Measurements from ENCODE around the gene F11.

Gene F11

DNA sequence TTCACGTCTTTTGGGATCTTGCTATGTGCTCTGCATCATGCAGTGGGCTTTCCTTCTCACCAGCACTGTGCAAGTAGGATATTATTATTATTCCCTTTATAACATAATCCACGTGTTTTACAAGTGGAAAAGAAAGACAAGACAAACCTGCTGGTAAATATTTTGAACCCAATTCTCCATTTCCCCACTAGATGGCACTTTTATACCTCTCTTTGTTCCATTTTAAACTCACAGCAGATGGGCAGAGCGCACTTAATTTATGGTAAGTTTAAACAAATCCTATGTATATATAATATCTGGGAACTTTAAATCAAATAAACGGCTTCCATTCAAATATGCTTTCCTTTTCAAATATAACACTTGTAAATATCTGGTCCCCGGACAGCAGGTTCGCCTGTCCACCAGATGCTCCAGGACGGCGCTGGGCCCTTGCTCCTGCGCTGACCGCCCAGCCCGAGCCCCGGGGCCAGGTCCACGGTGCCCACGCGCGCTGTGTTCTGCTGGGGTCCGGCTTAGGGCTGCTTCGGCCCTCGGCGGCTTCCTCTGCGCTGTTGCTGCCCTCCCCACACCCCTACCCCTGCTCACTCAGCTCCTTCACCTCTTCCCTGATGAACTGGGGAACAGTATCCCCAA is 31.1 kb downstream of the F11 start:
- no peaks in the 10 kb centered on the region for H3K36me3 ChIP-seq (ENCODE audit: low read length)
- no peak overlapping the region for H2AFZ ChIP-seq (ENCODE audit: low read depth, low read length, severe bottlenecking)
- no peak for TF ChIP-seq EZH2phosphoT487 (conservative IDR thresholded peaks at IDR 0.05; ENCODE audit: low read length)
- TF ChIP-seq CTCF (IDR thresholded peaks at IDR 0.05; ENCODE audit: insufficient read depth, low read length, poor library complexity, severe bottlenecking) = peak; percentile 25
- no peak overlapping the region for H3K27ac ChIP-seq (ENCODE audit: low read depth, low read length)
- H3K79me2 ChIP-seq (ENCODE audit: insufficient read depth, low read length) = no peaks in the 10 kb centered on the region
- no peaks in the 10 kb centered on the region for H4K20me1 ChIP-seq (ENCODE audit: low read depth, low read length)
- H3F3A ChIP-seq (ENCODE audit: insufficient read depth) = no peaks in the 10 kb centered on the region
- H3K27me3 ChIP-seq (ENCODE audit: low read length) = no peaks in the 10 kb centered on the region
- no peaks in the 10 kb centered on the region for H3K9me2 ChIP-seq (replicated peaks; ENCODE audit: insufficient read depth, low read length)
- no peak overlapping the region for H3K4me2 ChIP-seq (ENCODE audit: low read depth, low read length, poor library complexity, severe bottlenecking)
- H3K4me3 ChIP-seq (ENCODE audit: insufficient read depth, low read length, poor library complexity, severe bottlenecking) = no peak overlapping the region
- no peak overlapping the region for H3K9ac ChIP-seq (ENCODE audit: low read length)
- no peaks in the 10 kb centered on the region for H3K9me3 ChIP-seq (ENCODE audit: insufficient read depth, low read length)

DNA sequence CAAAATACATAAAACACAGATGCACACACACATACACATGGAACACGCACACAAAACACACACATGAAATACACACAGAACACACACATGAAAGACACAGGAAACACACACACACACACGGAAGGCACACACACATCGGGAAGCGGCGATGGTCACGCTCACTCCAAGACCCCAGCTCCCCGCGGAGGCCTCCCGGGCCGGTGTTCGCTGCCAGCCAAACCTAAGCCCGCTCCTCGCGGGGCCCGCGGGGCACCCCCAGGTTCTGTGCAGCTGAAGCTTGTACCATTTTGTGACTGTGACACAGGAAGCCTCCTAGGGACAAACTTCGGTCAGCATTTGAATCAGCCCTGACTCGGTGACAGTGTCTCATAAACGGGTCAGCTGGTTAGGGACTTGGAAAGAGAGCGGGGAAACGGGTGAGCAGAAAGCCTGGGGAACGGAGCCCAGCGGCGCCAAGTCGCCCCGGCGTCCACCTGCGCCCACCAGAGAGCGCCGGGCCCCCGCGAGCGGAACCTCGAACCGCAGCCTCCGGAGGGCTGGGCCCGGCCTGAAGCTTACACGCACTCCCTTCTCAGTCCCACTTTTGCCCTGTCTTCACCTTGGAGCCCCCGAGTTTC is 32.1 kb downstream of the F11 start:
- Histone ChIP-seq H2AFZ (ENCODE audit: low read depth, low read length, severe bottlenecking) (no peak overlapping the region), H3K27ac (ENCODE audit: low read depth, low read length) (no peak overlapping the region), H3K4me3 (ENCODE audit: insufficient read depth, low read length, poor library complexity, severe bottlenecking) (no peak overlapping the region), H3K79me2 (ENCODE audit: insufficient read depth, low read length) (no peaks in the 10 kb centered on the region), H3K9me3 (ENCODE audit: insufficient read depth, low read length) (no peaks in the 10 kb centered on the region), H4K20me1 (ENCODE audit: low read depth, low read length) (no peaks in the 10 kb centered on the region), H3K36me3 (ENCODE audit: low read length) (no peaks in the 10 kb centered on the region), H3F3A (ENCODE audit: insufficient read depth) (no peaks in the 10 kb centered on the region), H3K9me2 (replicated peaks; ENCODE audit: insufficient read depth, low read length) (no peaks in the 10 kb centered on the region), H3K4me2 (ENCODE audit: low read depth, low read length, poor library complexity, severe bottlenecking) (no peak overlapping the region), H3K9ac (ENCODE audit: low read length) (no peak overlapping the region), H3K27me3 (ENCODE audit: low read length) (no peaks in the 10 kb centered on the region)
- TF ChIP-seq CTCF (IDR thresholded peaks at IDR 0.05; ENCODE audit: insufficient read depth, low read length, poor library complexity, severe bottlenecking) = no peak
- TF ChIP-seq EZH2phosphoT487 (conservative IDR thresholded peaks at IDR 0.05; ENCODE audit: low read length) = no peak

DNA sequence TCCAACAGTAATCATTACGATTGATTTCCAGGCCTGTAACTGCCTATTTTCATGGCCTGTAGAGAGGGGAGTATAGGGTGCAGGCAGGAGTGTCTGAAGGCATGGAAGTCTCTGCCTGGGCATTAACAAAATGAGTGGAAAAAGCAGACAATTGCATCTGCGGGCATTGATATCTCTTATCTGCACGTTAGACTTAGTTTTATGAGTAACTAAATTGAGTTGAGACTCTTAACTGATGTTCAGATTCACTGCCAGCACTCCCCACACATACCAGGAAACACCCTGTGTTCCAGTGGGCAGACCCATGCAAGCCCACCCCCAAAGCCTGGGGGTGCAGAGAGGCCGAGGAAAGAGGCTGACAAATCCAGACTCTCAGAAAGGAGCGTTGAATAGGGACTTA is 33.3 kb downstream of the F11 start:
- no peak overlapping the region for H3K9ac ChIP-seq (ENCODE audit: low read length)
- no peaks in the 10 kb centered on the region for H3K27me3 ChIP-seq (ENCODE audit: low read length)
- H3K36me3 ChIP-seq (ENCODE audit: low read length) = no peaks in the 10 kb centered on the region
- H3F3A ChIP-seq (ENCODE audit: insufficient read depth) = no peaks in the 10 kb centered on the region
- H4K20me1 ChIP-seq (ENCODE audit: low read depth, low read length) = no peaks in the 10 kb centered on the region
- no peak overlapping the region for H3K27ac ChIP-seq (ENCODE audit: low read depth, low read length)
- H3K9me2 ChIP-seq (replicated peaks; ENCODE audit: insufficient read depth, low read length) = no peaks in the 10 kb centered on the region
- H3K4me2 ChIP-seq (ENCODE audit: low read depth, low read length, poor library complexity, severe bottlenecking) = no peak overlapping the region
- H2AFZ ChIP-seq (ENCODE audit: low read depth, low read length, severe bottlenecking) = no peak overlapping the region
- H3K4me3 ChIP-seq (ENCODE audit: insufficient read depth, low read length, poor library complexity, severe bottlenecking) = no peak overlapping the region
- H3K79me2 ChIP-seq (ENCODE audit: insufficient read depth, low read length) = no peaks in the 10 kb centered on the region
- no peaks in the 10 kb centered on the region for H3K9me3 ChIP-seq (ENCODE audit: insufficient read depth, low read length)
- TF ChIP-seq CTCF (IDR thresholded peaks at IDR 0.05; ENCODE audit: insufficient read depth, low read length, poor library complexity, severe bottlenecking) (no peak), EZH2phosphoT487 (conservative IDR thresholded peaks at IDR 0.05; ENCODE audit: low read length) (no peak)
